ENCODE data around the gene ZFHX3. TPM values are rescaled to one million over a fixed set of nuclear protein-coding genes. Genes with fewer than 3 reads are reported as not detected.

Gene ZFHX3
- total and polyA plus RNA-seq, 10 donors, result 0.47 to 18.5 (median 11.1) TPM

- intact Hi-C loops (cut with DNase I; ENCODE audit: low total_unique reads), result no loop called here
- H3K9me3 ChIP-seq, result peaks cover 0 to 1% (median 0%) of the 10 kb centered on the region in 8 donors
- TF ChIP-seq POLR2AphosphoS5 (IDR thresholded peaks at IDR 0.05) (no peak), CTCF (IDR thresholded peaks at IDR 0.05 in 8 of 11, conservative IDR thresholded peaks at IDR 0.05 in 3 of 11) (no peak), POLR2A (IDR thresholded peaks at IDR 0.05) (no peak)
- no peaks in the 10 kb centered on the region for H3K27me3 ChIP-seq (replicated peaks in 1 of 7)
- DNase-seq, result no peak
- no peak overlapping the region for H3K4me3 ChIP-seq
- H3K4me1 ChIP-seq, result no peaks in the 10 kb centered on the region
- 87 to 98% (median 93%) methylated on average over 2 of the region's 2 CpGs for WGBS, 5 donors
- no peak overlapping the region for H3K27ac ChIP-seq
- H3K36me3 ChIP-seq, result no peaks in the 10 kb centered on the region
Observed at GRCh38 chr16:72740347-72740746, 307.6 kb downstream of the ZFHX3 start.

- no peaks in the 10 kb centered on the region for H3K36me3 ChIP-seq
- H3K4me3 ChIP-seq, result no peak overlapping the region
- intact Hi-C loops (cut with DNase I; ENCODE audit: low total_unique reads), result no loop called here
- H3K9me3 ChIP-seq, result peaks cover 0 to 9% (median 2%) of the 10 kb centered on the region in 8 donors
- 76 to 89% (median 85%) methylated on average over 1 of the region's 1 CpG for WGBS, 5 donors
- TF ChIP-seq CTCF (IDR thresholded peaks at IDR 0.05 in 8 of 11, conservative IDR thresholded peaks at IDR 0.05 in 3 of 11) (no peak), POLR2A (IDR thresholded peaks at IDR 0.05) (no peak), POLR2AphosphoS5 (IDR thresholded peaks at IDR 0.05) (no peak)
- no peak overlapping the region for H3K27ac ChIP-seq
- no peak for DNase-seq
- H3K27me3 ChIP-seq (replicated peaks in 1 of 7), result no peaks in the 10 kb centered on the region
- no peaks in the 10 kb centered on the region for H3K4me1 ChIP-seq
Observed at GRCh38 chr16:72739577-72739976, 308.4 kb downstream of the ZFHX3 start.

- 63 to 92% (median 89%) methylated on average over 2 of the region's 2 CpGs; no CpG with 5 or more reads in 1 of the 5 donors for WGBS, 5 donors
- intact Hi-C loops (cut with DNase I; ENCODE audit: low total_unique reads), result no loop called here
- no peak for TF ChIP-seq CTCF (IDR thresholded peaks at IDR 0.05 in 8 of 11, conservative IDR thresholded peaks at IDR 0.05 in 3 of 11)
- TF ChIP-seq POLR2AphosphoS5 (IDR thresholded peaks at IDR 0.05), result no peak
- no peak for TF ChIP-seq POLR2A (IDR thresholded peaks at IDR 0.05)
Observed at GRCh38 chr16:72736074-72736473, 311.9 kb downstream of the ZFHX3 start.

More at GRCh38 chr16:72736074-72736473, 311.9 kb downstream of the ZFHX3 start:
- Histone ChIP-seq H3K4me3 (no peak overlapping the region), H3K27me3 (replicated peaks in 1 of 7) (no peaks in the 10 kb centered on the region), H3K27ac (no peak overlapping the region), H3K9me3 (peaks cover 0 to 33% (median 14%) of the 10 kb centered on the region in 8 donors), H3K36me3 (no peaks in the 10 kb centered on the region), H3K4me1 (no peaks in the 10 kb centered on the region)
- DNase-seq, result no peak

Small RNAs within 50 kb of the gene (small RNA-seq; reads per million reads assigned to genes)
- gene AC002044.1 (0 reads per million in 4 donors), gene RNU7-71P (0 reads per million in 4 donors)
